Fibroblast of mammary gland (primary cell): ENCODE measurements around the gene BUD31.

Experiments used
- DNase-seq: peaks from one replicate; pipeline ENCODE4 v3.0.0-alpha.2; 2010; ENCODE audit warnings: low read depth
- H3K4me3 ChIP-seq: 2 replicates; pipeline ENCODE4 v1.5.1; 2011; ENCODE audit warnings: low read depth, mild to moderate bottlenecking, low read length, moderate library complexity; ENCODE audit not compliant: control insufficient read depth
- TF ChIP-seq, protein P1 (sequence below): conservative IDR thresholded peaks from 2 replicates; pipeline ENCODE4 v1.5.1; 2011; ENCODE audit warnings: low read depth, low read length, inconsistent platforms; ENCODE audit not compliant: control insufficient read depth, insufficient read depth

The BUD31 gene

DNA sequence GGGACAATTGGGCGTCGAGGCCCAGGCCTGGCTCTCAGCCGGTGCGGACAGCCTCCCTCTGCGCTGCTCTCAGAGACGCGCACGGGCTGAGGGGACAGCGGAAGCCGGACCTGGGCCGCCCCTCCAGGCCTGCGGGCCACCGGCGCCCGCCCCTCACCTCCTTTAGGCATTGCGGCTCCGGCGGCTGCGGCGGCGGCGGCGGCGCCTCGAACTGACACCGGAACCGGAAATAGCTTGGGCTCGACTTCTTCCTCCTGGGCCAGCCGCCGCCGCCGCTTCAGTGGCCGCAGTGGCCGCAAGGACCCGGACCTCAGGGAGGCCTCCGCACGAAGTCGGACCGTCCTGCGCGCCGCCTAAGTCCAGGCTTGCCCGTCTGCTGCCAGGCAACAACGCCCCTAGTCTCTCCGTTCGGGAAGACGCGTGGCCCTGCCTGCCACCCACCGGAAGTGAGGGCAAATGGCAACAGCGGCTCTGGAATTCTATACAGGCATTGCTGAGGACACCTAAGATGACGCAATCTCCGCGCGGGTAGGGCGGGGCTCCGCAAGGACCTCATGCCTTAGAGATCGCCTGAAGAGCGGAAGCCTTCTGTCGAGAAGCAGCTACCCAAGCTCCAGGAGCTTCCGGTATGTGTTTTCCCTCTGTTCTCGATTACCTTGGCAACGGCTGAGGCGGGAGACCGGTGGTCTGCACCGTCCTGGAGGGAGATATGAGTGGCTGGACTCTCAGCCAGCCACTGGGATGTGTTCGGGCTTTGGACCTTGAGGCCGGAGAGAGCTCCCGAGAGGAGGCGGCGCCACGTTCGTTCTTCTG, at the start of gene BUD31, which contains the start of gene PDAP1:
Gene BUD31 (plus strand): TSS at position 591 of the 813 bp plus-strand sequence. CDS start 2,124 bp downstream, outside the sequence.
Gene PDAP1 (minus strand): TSS at position 219 of the 813 bp plus-strand sequence. CDS start 49 bp downstream, at position 170.
- peak; percentile 94 for DNase-seq
- TF ChIP-seq, protein P1, sequence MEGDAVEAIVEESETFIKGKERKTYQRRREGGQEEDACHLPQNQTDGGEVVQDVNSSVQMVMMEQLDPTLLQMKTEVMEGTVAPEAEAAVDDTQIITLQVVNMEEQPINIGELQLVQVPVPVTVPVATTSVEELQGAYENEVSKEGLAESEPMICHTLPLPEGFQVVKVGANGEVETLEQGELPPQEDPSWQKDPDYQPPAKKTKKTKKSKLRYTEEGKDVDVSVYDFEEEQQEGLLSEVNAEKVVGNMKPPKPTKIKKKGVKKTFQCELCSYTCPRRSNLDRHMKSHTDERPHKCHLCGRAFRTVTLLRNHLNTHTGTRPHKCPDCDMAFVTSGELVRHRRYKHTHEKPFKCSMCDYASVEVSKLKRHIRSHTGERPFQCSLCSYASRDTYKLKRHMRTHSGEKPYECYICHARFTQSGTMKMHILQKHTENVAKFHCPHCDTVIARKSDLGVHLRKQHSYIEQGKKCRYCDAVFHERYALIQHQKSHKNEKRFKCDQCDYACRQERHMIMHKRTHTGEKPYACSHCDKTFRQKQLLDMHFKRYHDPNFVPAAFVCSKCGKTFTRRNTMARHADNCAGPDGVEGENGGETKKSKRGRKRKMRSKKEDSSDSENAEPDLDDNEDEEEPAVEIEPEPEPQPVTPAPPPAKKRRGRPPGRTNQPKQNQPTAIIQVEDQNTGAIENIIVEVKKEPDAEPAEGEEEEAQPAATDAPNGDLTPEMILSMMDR: no peak
- peak within 1 kb of the TSS; percentile 98 for H3K4me3 ChIP-seq

DNA sequence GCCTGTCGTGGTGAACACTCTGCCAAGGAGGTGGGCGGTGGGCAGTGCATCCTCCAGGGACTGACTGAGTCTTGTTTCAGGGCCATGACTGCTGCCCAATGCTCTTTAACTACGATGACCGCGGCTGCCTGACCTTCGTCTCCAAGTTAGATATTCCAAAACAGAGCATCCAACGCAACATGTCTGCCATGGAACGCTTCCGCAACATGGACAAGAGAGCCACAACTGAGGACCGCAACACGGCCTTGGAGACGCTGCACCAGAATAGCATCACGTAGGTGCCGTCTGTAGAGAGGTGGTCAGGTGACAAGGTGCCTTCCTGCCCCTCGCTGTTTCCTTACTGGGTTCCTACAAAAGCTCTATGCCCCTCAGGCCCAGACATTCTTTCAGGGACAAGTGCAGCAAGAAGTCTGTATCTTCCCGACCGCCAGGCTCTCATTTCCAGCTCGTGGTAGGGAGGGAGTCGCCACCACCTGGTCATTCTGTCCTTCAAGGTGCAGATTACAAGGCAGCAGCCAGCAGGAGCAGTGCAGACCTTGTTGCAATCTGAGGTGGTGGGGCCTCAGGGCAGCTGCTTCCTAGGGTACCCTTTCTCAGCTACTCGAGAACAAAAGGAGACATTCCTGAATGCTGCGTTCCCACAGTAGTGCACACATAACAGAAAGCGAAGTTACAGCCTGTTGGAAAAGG, 49.2 kb upstream of the BUD31 start:
- no peak overlapping the region for H3K4me3 ChIP-seq
- TF ChIP-seq, protein P1: no peak
- DNase-seq: no peak

DNA sequence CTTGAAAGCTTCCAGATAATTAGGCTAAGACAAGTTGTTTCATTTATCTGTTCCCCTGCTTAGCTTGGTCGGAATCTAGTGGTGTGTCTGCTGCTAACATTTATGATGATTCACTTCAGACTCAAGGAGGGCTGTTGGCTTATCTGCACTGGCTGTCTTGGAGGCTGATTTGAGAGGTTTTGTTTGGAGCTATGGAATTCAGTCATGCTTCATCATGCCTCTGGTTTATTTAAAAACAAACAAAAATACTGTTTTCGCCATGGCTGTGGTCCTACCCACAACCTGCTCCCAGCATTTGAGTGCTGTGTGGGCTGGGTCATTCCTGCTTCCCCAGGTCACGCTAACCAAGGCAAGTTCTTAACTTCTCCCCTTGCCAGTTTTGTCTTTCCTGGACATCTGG, 46.0 kb upstream of the BUD31 start:
- TF ChIP-seq, protein P1: no peak
- peak; percentile 91 for DNase-seq
- no peak overlapping the region for H3K4me3 ChIP-seq

DNA sequence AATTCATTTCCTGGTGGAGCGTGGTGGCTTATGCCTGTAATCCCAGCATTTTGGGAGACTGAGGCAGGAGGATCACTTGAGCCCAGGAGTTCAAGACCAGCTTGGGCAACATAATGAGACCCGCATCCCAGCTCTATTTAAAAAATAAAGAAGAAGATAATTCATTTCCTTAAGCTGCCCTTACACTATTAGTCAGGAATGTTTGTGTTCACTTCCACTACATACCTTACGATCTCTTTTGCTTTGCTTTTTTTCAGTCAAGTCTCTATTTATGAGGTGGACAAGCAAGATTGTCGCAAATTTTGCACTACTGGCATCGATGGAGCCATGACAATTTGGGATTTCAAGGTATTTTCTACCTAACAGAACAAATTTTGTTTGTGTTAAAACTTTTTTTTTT, 45.5 kb upstream of the BUD31 start:
- TF ChIP-seq, protein P1: no peak
- no peak for DNase-seq
- H3K4me3 ChIP-seq: no peak overlapping the region

DNA sequence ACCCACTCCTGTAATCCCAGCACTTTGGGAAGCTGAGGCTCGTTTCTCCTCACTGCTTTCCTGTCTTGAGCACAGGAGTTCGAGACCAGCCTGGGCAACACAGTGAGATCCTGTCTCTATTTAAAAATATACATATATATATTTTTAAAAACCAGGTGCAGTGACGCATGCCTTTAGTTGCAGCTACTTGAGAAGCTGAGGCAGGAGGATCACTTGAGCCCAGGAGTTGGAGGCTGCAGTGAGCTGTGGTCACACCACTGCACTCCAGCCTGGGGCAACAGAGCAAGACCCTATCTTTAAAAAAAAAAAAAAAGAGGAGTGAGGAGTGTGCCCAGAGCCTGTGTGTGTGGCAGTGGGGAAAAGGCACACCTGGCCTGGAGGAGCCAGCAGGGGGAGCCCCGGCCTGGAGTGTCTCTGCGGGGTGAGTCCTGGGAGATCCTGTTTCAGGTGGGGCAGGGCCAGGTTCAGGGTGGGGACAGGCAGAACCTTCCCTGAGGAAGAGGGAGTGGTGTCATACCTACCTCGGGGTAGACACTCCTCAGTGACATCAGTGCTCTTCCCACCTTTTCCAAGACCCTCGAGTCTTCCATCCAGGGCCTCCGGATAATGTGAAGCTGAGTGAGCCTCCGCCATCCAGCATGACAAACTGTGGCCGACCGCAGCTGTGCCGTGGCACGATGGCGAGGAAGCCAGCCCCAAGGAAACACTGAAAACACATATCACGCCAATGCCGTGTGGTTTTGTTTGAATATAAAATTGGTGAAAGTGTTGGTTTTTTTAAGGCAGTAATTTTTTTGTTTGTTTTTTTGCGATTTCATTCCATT, 43.2 kb upstream of the BUD31 start:
- TF ChIP-seq, protein P1: peak; percentile 50
- H3K4me3 ChIP-seq: no peak overlapping the region
- no peak for DNase-seq

DNA sequence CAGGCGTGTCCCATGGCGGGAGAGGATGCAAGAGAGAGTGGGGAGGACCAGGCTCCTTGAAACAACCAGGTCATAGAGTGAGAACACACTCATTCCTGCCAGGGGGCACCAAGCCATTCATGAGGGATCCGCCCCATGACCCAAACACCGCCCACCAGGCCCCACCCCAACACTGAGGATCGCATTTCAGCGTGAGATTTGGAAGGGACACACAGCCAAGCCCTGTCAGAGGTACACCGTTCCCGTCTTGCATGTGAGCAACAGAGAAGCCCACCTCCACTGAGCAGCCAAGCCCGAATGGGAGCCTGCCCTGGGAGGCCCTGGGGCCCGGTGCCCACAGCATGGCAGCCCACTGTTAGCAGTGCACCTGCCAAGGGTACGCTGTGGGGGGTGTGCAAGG, 42.1 kb upstream of the BUD31 start:
- no peak for DNase-seq
- TF ChIP-seq, protein P1: no peak

More for the DNA sequence above, 42.1 kb upstream of the BUD31 start:
- no peak overlapping the region for H3K4me3 ChIP-seq
